IMR-90 (cell line): ENCODE measurements around the gene UBL4A.

Experiments
- CTCF ChIP-seq: conservative IDR thresholded peaks from 2 replicates; pipeline ENCODE4 v1.5.1; 2012; ENCODE audit warnings: mild to moderate bottlenecking, low read depth, low read length, improper control_type of control experiment
- POLR2A ChIP-seq: IDR thresholded peaks from 2 replicates; pipeline ENCODE4 v1.6.1; 2012; ENCODE audit warnings: mild to moderate bottlenecking, low read depth, low read length
- SMC3 ChIP-seq: fragments of 150-350 bp; IDR thresholded peaks from 2 replicates; pipeline ENCODE4 v1.6.1; 2016; ENCODE audit warnings: low read depth, mild to moderate bottlenecking, antibody characterized with exemption, low read length, moderate library complexity

- TF ChIP-seq CTCF (no peak), POLR2A (no peak), SMC3 (no peak)
Observed at GRCh38 chrX:154494715-154495114, 8.3 kb upstream of the UBL4A start.
